Calu3 (cell line): Measurements from ENCODE around the gene OR8I2. TPM values are rescaled to one million over a fixed set of nuclear protein-coding genes. Genes with fewer than 3 reads are reported as not detected.
"Not testable (repeated sequence)": the region's sequence is repeated elsewhere in the genome, so short reads cannot be mapped to it uniquely, and the experiment has no call there.

Experiments
- Bru-seq: library from RNA; stranded (reverse); fragments of 400-500 nt; gene quantifications from one replicate; lab custom pipeline; 2021; lab: Mats Ljungman, UMichigan
- BruChase-seq, 2 experiments: library from RNA; stranded (reverse); fragments of 400-500 nt; gene quantifications; one replicate each; lab custom pipeline; 2021; lab: Mats Ljungman, UMichigan
- BruUV-seq: library from RNA; stranded (reverse); fragments of 400-500 nt; replicated peaks from 2 replicates; lab custom pipeline; 2021; lab: Mats Ljungman, UMichigan
- CTCF ChIA-PET: fragments of 300-600 bp; sonication (Branson Sonifier 250); formaldehyde crosslinking; loops from one replicate; lab custom pipeline; 2022; ENCODE audit warnings: antibody characterized with exemption; lab: Charles Lee
- DNase-seq: peaks from one replicate; pipeline ENCODE4 v3.0.0; 2022
- H3K27ac Mint-ChIP-seq: one replicate; pipeline ENCODE4 v1.8.0; 2022; ENCODE audit warnings: mixed read lengths; ENCODE audit not compliant: unreplicated experiment
- H3K27me3 Mint-ChIP-seq: one replicate; pipeline ENCODE4 v1.8.0; 2022; ENCODE audit warnings: mixed read lengths; ENCODE audit not compliant: unreplicated experiment
- H3K36me3 Mint-ChIP-seq: one replicate; pipeline ENCODE4 v1.8.0; 2022; ENCODE audit warnings: mild to moderate bottlenecking, moderate library complexity, mixed read lengths; ENCODE audit not compliant: insufficient read depth, unreplicated experiment
- H3K4me1 Mint-ChIP-seq: one replicate; pipeline ENCODE4 v1.8.0; 2022; ENCODE audit warnings: mild to moderate bottlenecking, low read depth, mixed read lengths; ENCODE audit not compliant: unreplicated experiment
- H3K4me3 Mint-ChIP-seq: one replicate; pipeline ENCODE4 v1.8.0; 2022; ENCODE audit warnings: mild to moderate bottlenecking, low read depth, moderate library complexity, mixed read lengths; ENCODE audit not compliant: unreplicated experiment
- H3K9me3 Mint-ChIP-seq: one replicate; pipeline ENCODE4 v1.8.0; 2022; ENCODE audit warnings: low read depth, mixed read lengths; ENCODE audit not compliant: unreplicated experiment
- intact Hi-C: fragments of 100-400 bp; cut with micrococcal nuclease; formaldehyde crosslinking; loops from one replicate; pipeline ENCODE4 v1.10.0; 2022; ENCODE audit not compliant: unreplicated experiment
- long read RNA-seq: library from polyadenylated mRNA; stranded (forward); transcript quantifications from one replicate; pipeline ENCODE4 v2.0.0, GENCODE V29; 2022
- total RNA-seq: library from RNA; stranded (reverse); gene quantifications from 2 replicates; pipeline ENCODE4 v1.2.3, GENCODE V29; 2022
- TF ChIP-seq, protein P1 (sequence below): fragments of 200-600 bp; IDR thresholded peaks from one replicate; pipeline ENCODE4 v1.8.0; 2022; ENCODE audit warnings: antibody characterized with exemption; ENCODE audit not compliant: unreplicated experiment

Gene OR8I2
- not detected in 2 replicates for total RNA-seq
- not detected for Bru-seq, nascent RNA
- BruChase-seq, experiment 1, labeled RNA remaining after a 6-hour chase = not detected
- BruChase-seq, experiment 2, labeled RNA remaining after a 2-hour chase = not detected
- long read RNA-seq = 0 reads

DNA sequence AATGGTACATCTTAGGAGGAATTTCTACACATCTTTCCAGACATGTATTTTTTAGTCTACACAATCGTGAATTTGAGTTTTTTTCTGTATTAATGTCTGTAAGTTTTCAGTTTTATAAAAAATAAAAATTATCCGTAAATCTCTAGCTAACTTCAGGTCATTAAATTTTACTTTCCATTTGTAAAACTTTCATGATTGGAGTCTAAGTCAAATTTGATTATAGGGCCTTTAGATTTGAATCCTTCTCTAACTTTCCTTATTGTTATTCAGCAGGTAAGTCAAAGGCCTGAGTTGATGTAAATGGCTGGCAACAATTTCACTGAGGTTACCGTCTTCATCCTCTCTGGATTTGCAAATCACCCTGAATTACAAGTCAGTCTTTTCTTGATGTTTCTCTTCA lies at the start of gene OR8I2:
Gene OR8I2 (plus strand): TSS at position 301 of the 400 bp plus-strand sequence. CDS start 0 bp downstream, at position 301.
- Mint-ChIP-seq H3K27ac (no peak within 1 kb of the TSS), H3K4me1 (no peaks in the 10 kb centered on the region), H3K27me3 (no peaks in the 10 kb centered on the region), H3K9me3 (peaks cover 10% of the 10 kb centered on the region), H3K4me3 (no peak within 1 kb of the TSS), H3K36me3 (no peaks in the 10 kb centered on the region)
- TF ChIP-seq, protein P1, sequence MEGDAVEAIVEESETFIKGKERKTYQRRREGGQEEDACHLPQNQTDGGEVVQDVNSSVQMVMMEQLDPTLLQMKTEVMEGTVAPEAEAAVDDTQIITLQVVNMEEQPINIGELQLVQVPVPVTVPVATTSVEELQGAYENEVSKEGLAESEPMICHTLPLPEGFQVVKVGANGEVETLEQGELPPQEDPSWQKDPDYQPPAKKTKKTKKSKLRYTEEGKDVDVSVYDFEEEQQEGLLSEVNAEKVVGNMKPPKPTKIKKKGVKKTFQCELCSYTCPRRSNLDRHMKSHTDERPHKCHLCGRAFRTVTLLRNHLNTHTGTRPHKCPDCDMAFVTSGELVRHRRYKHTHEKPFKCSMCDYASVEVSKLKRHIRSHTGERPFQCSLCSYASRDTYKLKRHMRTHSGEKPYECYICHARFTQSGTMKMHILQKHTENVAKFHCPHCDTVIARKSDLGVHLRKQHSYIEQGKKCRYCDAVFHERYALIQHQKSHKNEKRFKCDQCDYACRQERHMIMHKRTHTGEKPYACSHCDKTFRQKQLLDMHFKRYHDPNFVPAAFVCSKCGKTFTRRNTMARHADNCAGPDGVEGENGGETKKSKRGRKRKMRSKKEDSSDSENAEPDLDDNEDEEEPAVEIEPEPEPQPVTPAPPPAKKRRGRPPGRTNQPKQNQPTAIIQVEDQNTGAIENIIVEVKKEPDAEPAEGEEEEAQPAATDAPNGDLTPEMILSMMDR = no peak
- no TSS peak for BruUV-seq
- no peak for DNase-seq
- intact Hi-C loops = no loop called here
- CTCF ChIA-PET = no interaction called here

DNA sequence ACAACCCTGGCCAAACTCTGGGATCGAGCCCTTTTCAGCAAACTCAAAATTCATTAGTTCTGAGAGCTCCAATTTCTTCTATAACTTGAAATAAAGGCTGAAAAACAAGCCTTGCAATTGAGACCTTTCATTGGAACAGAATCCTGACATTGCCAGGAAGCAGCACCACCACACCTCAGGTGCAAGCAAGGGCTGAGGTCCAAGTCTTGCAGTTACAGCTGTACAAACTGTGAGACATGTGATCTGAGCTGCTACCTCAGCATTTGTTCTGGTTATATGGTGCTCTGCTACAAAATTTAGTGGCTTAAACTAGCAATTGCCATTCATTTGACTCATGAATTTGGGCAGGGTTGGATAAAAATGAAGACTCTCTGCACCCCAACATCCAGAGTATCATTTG lies 47.6 kb upstream of the OR8I2 start:
- DNase-seq = no peak
- no peaks in the 10 kb centered on the region for H3K4me1 Mint-ChIP-seq
- no peaks in the 10 kb centered on the region for H3K36me3 Mint-ChIP-seq
- H3K4me3 Mint-ChIP-seq = no peak overlapping the region
- intact Hi-C loops = no loop called here
- no peak overlapping the region for H3K27ac Mint-ChIP-seq
- H3K27me3 Mint-ChIP-seq = no peaks in the 10 kb centered on the region
- CTCF ChIA-PET = no interaction called here
- TF ChIP-seq, protein P1 = no peak
- peaks cover 2% of the 10 kb centered on the region for H3K9me3 Mint-ChIP-seq
- BruUV-seq = no TSS peak

DNA sequence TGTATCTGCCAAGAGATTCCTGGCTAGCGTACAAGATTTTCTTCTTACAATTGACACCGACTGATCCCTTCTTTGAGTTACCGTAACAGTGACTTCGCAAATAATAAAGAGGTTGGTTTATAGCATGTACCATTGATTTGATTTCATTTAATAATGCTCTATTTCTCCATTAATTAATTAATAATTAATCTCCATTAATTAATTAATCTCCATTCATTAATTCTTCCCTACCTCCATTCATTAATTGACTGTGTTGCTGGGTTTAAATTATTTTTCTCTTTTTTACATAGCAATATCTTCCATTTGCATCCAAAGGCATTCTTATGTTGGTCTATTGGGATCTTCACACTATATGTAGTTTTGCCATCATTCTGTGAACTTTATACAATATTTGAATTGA lies 44.6 kb upstream of the OR8I2 start:
- Mint-ChIP-seq H3K4me3 (no peak overlapping the region), H3K36me3 (no peaks in the 10 kb centered on the region), H3K27ac (no peak overlapping the region), H3K4me1 (no peaks in the 10 kb centered on the region), H3K27me3 (no peaks in the 10 kb centered on the region), H3K9me3 (peaks cover 8% of the 10 kb centered on the region)
- CTCF ChIA-PET = no interaction called here
- TF ChIP-seq, protein P1 = no peak
- intact Hi-C loops = no loop called here
- no TSS peak for BruUV-seq
- no peak for DNase-seq

DNA sequence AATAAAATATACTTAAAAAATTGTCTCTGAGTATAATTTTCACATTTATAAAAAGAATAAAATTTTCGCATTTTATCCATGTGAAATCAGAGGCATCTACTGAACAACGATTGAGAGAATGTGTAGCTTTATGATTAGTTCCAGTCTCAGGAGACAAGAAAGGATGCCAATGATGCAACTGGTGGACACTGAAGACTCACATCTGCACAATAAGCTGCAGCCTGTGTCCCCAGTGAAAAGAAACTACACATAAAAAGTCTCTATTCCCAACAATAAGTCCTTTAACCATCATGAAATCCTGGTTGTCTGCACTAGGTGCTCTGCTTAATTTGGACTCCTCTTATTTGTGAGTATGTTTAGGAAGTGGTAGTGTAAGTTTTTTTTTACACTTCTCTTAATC lies 43.6 kb upstream of the OR8I2 start:
- no peaks in the 10 kb centered on the region for H3K4me1 Mint-ChIP-seq
- peaks cover 10% of the 10 kb centered on the region for H3K9me3 Mint-ChIP-seq
- no peak overlapping the region for H3K4me3 Mint-ChIP-seq
- DNase-seq = no peak
- CTCF ChIA-PET = no interaction called here
- intact Hi-C loops = no loop called here
- no peaks in the 10 kb centered on the region for H3K27me3 Mint-ChIP-seq
- H3K36me3 Mint-ChIP-seq = no peaks in the 10 kb centered on the region
- no peak overlapping the region for H3K27ac Mint-ChIP-seq
- TF ChIP-seq, protein P1 = no peak
- no TSS peak for BruUV-seq

DNA sequence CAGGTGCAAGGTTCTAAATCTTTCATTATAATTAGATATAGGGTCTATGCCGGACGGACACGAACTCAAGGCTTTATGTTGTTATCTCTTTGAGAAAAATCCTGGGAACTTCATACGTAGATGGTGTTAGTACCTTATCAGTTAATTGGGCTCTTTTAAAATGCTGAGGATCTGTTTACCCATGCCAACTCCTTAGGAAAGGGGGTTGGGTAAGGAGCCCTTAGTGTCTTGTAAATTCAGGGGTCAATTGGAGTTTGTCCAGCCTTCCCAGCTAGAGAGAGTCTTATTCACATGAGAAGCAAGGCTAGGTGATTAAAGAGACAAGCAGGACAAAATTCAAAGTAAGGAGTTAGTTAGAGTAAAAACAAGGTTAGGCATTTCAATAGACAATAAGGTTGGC lies 36.7 kb upstream of the OR8I2 start:
- BruUV-seq, H3K4me3 Mint-ChIP-seq, DNase-seq, H3K27me3 Mint-ChIP-seq, intact Hi-C loops, CTCF ChIA-PET, H3K4me1 Mint-ChIP-seq, H3K27ac Mint-ChIP-seq, H3K36me3 Mint-ChIP-seq: not testable (repeated sequence)
- peaks cover 22% of the 10 kb centered on the region for H3K9me3 Mint-ChIP-seq

DNA sequence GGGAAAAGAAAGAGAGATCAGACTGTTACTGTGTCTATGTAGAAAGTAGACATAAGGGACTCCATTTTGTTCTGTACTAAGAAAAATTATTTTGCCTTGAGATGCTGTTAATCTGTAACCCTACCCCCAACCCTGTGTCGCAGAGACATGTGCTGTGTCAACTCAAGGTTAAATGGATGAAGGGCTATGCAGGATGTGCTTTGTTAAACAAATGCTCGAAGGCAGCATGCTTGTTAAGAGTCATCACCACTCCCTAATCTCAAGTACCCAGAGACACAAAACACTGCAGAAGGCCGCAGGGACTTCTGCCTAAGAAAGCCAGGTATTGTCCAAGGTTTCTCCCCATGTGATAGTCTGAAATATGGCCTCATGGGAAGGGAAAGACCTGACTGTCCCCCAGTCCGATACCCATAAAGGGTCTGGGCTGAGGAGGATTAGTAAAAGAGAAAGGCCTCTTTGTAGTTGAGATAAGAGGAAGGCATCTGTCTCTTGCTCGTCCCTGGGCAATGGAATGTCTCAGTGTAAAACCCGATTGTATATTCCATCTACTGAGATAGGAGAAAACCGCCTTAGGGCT lies 35.4 kb upstream of the OR8I2 start:
- H3K4me3 Mint-ChIP-seq, H3K4me1 Mint-ChIP-seq, H3K27ac Mint-ChIP-seq: not testable (repeated sequence)

DNA sequence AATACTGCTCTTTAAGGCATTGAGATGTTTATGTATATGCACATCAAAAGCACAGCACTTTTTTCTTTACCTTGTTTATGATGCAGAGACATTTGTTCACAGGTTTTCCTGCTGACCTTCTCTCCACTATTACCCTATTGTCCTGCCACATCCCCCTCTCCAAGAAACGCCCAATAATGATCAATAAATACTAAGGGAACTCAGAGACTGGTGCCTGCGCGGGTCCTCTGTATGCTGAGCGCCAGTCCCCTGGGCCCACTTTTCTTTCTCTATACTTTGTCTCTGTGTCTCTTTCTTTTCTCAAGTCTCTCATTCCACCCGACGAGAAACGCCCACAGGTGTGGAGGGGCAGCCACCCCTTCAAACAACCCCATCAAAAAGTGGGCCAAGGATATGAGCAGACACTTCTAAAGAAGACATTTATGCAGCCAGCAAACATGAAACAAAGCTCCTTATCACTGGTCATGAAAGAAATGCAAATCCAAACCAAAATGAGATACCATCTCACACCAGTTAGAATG lies 34.8 kb upstream of the OR8I2 start:
- H3K27me3 Mint-ChIP-seq, H3K4me3 Mint-ChIP-seq, intact Hi-C loops, BruUV-seq, H3K27ac Mint-ChIP-seq, H3K4me1 Mint-ChIP-seq, CTCF ChIA-PET, DNase-seq, H3K36me3 Mint-ChIP-seq: not testable (repeated sequence)
- peaks cover 16% of the 10 kb centered on the region for H3K9me3 Mint-ChIP-seq

More for the DNA sequence above, 35.4 kb upstream of the OR8I2 start:
- CTCF ChIA-PET, BruUV-seq, H3K27me3 Mint-ChIP-seq, intact Hi-C loops, DNase-seq, H3K36me3 Mint-ChIP-seq: not testable (repeated sequence)
- H3K9me3 Mint-ChIP-seq = peaks cover 16% of the 10 kb centered on the region
